ENCODE data around the gene RAB40C.

The RAB40C gene

DNA sequence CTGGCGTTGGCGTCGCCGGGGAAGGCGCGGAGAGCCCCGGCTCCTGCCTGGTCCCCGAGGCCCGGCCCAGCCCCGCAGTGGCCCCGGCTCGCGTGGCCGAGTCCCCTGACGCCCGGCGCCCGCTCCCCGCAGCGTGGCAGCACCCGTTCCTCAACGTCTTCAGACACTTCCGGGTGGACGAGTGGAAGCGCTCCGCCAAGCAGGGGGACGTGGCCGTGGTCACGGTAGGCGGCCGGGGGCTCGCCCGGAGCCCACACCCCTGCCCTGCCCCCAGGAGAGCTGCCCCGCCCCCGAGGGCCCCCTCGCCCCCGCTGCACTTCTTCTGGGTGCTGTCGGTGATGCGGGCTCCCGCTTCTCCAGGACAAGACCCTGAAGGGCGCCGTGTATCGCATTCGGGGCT, 59.8 kb downstream of the RAB40C start:
- Histone ChIP-seq H3K27ac (ENCODE audit: low read depth, low read length) (no peak overlapping the region), H3K79me2 (ENCODE audit: control insufficient read depth, insufficient read depth, low read length) (no peaks in the 10 kb centered on the region), H2AK5ac (ENCODE audit: low read length) (no peak overlapping the region), H3K56ac (ENCODE audit: low read length) (peak overlapping the region; percentile 83), H3K18ac (ENCODE audit: low read length) (peak overlapping the region; percentile 8), H3K4me3 (ENCODE audit: low read length) (peak overlapping the region; percentile 43), H2BK5ac (ENCODE audit: low read length) (no peak overlapping the region), H2BK15ac (replicated peaks; ENCODE audit: low read depth) (no peak overlapping the region), H4K8ac (ENCODE audit: low read depth, low read length) (peak overlapping the region; percentile 16), H3K4me1 (ENCODE audit: control insufficient read depth, low read depth, low read length) (no peaks in the 10 kb centered on the region), H3K36me3 (ENCODE audit: control insufficient read depth, insufficient read depth, low read length) (no peaks in the 10 kb centered on the region), H3K79me1 (ENCODE audit: low read length) (no peaks in the 10 kb centered on the region), H2BK120ac (ENCODE audit: low read depth, low read length) (no peak overlapping the region), H3K4me2 (ENCODE audit: low read length) (peak overlapping the region; percentile 67), H4K5ac (ENCODE audit: low read length) (no peak overlapping the region), H3K4ac (ENCODE audit: low read depth, low read length) (peak overlapping the region; percentile 11), H3K23ac (ENCODE audit: low read length) (no peak overlapping the region), H3K27me3 (ENCODE audit: insufficient read depth, low read length, poor library complexity) (no peaks in the 10 kb centered on the region), H3K9ac (ENCODE audit: low read length) (peak overlapping the region; percentile 80)
- no CpG with 5 or more reads among the region's 44 CpGs for WGBS (ENCODE audit: extremely low coverage, insufficient coverage, low lambda C conversion rate)
- no peak for DNase-seq

DNA sequence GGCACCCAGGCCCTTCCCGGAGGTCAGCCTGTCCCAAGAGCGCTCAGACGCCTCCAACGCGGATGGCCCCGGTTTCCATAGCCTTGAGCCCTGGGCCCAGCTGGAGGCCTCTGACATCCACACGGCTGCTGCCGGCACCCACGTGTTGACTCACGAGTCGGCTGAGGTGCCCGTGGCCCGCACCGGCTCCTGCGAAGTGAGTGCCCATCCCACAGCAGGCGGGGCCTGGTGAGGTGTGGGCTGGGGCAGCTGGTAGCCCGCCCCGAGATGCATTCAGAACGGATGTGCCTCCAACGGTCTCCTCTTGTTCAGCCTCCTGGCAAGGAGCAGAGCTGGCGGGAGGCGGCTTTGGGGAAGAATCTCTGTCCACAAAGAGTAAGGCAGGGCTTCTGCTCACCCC, 62.0 kb downstream of the RAB40C start:
- no peak overlapping the region for H2BK15ac ChIP-seq (replicated peaks; ENCODE audit: low read depth)
- H3K79me2 ChIP-seq (ENCODE audit: control insufficient read depth, insufficient read depth, low read length), result no peaks in the 10 kb centered on the region
- H3K18ac ChIP-seq (ENCODE audit: low read length), result no peak overlapping the region
- H3K36me3 ChIP-seq (ENCODE audit: control insufficient read depth, insufficient read depth, low read length), result no peaks in the 10 kb centered on the region
- no peak overlapping the region for H2AK5ac ChIP-seq (ENCODE audit: low read length)
- H3K9ac ChIP-seq (ENCODE audit: low read length), result no peak overlapping the region
- H3K4me1 ChIP-seq (ENCODE audit: control insufficient read depth, low read depth, low read length), result no peaks in the 10 kb centered on the region
- no peak overlapping the region for H2BK5ac ChIP-seq (ENCODE audit: low read length)
- DNase-seq, result no peak
- H3K4me2 ChIP-seq (ENCODE audit: low read length), result no peak overlapping the region
- H3K23ac ChIP-seq (ENCODE audit: low read length), result no peak overlapping the region
- H4K5ac ChIP-seq (ENCODE audit: low read length), result no peak overlapping the region
- no peak overlapping the region for H3K4ac ChIP-seq (ENCODE audit: low read depth, low read length)
- H4K8ac ChIP-seq (ENCODE audit: low read depth, low read length), result no peak overlapping the region
- H3K27me3 ChIP-seq (ENCODE audit: insufficient read depth, low read length, poor library complexity), result no peaks in the 10 kb centered on the region
- no CpG with 5 or more reads among the region's 22 CpGs for WGBS (ENCODE audit: extremely low coverage, insufficient coverage, low lambda C conversion rate)
- no peak overlapping the region for H2BK120ac ChIP-seq (ENCODE audit: low read depth, low read length)
- H3K27ac ChIP-seq (ENCODE audit: low read depth, low read length), result no peak overlapping the region
- no peaks in the 10 kb centered on the region for H3K79me1 ChIP-seq (ENCODE audit: low read length)
- no peak overlapping the region for H3K56ac ChIP-seq (ENCODE audit: low read length)
- H3K4me3 ChIP-seq (ENCODE audit: low read length), result no peak overlapping the region

DNA sequence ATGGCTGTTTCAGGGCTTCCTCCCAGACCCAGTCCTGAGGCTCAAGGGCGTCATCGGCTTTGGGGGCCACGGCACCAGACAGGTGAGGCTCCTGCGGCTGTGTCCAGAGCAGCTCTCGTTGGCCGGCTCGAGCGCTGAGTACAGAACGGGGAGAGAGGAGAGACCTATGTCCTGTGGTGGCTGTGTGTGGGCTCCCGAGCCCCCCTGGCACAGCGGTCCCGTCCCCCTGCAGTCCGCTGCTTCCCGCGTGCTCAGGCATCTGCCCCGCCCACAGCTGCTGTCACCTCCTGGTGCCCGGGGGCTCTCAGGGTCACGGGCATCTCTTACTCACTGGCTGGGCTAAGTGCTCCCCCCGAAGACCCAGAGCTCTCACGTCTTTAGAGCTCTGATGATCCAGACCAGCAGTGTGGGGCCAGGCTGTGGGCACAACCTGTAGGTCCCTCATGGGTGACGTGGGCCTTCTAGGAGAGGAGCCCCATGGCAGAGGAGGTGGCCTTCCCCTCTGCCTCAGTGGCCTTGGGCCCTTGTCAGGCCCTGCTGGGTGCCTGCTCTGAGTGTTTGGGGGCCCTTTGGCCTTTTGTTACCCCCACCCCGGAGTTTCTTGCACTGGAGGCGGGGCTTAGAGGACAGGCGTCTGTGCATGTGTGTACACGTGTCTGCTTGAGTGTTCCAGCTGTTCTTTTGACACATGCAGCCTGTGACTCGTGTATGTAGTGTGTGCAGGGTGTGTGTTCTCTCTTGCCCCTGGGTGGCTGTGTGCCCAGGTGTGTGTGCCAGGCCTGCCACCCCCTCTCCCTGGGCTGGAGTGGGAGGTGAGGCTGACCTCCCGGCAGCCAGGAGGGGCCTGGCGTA, 62.8 kb downstream of the RAB40C start:
- Histone ChIP-seq H2AK5ac (ENCODE audit: low read length) (no peak overlapping the region), H3K27me3 (ENCODE audit: insufficient read depth, low read length, poor library complexity) (no peaks in the 10 kb centered on the region), H3K4me2 (ENCODE audit: low read length) (no peak overlapping the region), H3K4me1 (ENCODE audit: control insufficient read depth, low read depth, low read length) (no peaks in the 10 kb centered on the region), H3K18ac (ENCODE audit: low read length) (no peak overlapping the region), H3K9ac (ENCODE audit: low read length) (no peak overlapping the region), H3K27ac (ENCODE audit: low read depth, low read length) (no peak overlapping the region), H3K56ac (ENCODE audit: low read length) (no peak overlapping the region), H3K23ac (ENCODE audit: low read length) (no peak overlapping the region), H2BK5ac (ENCODE audit: low read length) (no peak overlapping the region), H2BK120ac (ENCODE audit: low read depth, low read length) (no peak overlapping the region), H4K8ac (ENCODE audit: low read depth, low read length) (no peak overlapping the region), H4K5ac (ENCODE audit: low read length) (no peak overlapping the region), H2BK15ac (replicated peaks; ENCODE audit: low read depth) (no peak overlapping the region), H3K79me1 (ENCODE audit: low read length) (no peaks in the 10 kb centered on the region), H3K4ac (ENCODE audit: low read depth, low read length) (no peak overlapping the region), H3K4me3 (ENCODE audit: low read length) (no peak overlapping the region), H3K36me3 (ENCODE audit: control insufficient read depth, insufficient read depth, low read length) (no peaks in the 10 kb centered on the region), H3K79me2 (ENCODE audit: control insufficient read depth, insufficient read depth, low read length) (no peaks in the 10 kb centered on the region)
- no CpG with 5 or more reads among the region's 28 CpGs for WGBS (ENCODE audit: extremely low coverage, insufficient coverage, low lambda C conversion rate)
- DNase-seq, result no peak

DNA sequence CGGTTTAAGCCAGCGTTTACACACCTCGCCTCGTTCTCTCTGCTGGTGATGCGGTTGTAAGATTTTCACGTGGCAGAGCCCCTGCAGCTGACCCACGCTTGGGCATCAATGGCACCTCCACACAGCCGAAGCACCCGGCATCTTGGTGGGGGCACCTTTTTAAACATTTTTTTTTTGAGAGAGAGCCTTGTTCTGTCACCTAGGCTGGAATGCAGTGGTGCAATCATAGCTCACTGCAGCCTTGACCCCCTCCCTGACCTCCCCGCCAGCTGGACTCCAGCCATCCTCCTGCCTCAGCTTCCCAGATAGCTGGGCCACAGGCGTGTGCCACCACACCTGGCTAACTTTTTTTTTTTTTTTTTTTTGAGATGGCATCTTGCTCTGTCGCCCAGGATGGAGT, 64.2 kb downstream of the RAB40C start:
- Histone ChIP-seq H4K8ac (ENCODE audit: low read depth, low read length) (no peak overlapping the region), H2BK120ac (ENCODE audit: low read depth, low read length) (no peak overlapping the region), H3K79me2 (ENCODE audit: control insufficient read depth, insufficient read depth, low read length) (no peaks in the 10 kb centered on the region), H2AK5ac (ENCODE audit: low read length) (no peak overlapping the region), H2BK15ac (replicated peaks; ENCODE audit: low read depth) (no peak overlapping the region), H4K5ac (ENCODE audit: low read length) (no peak overlapping the region), H3K56ac (ENCODE audit: low read length) (no peak overlapping the region), H3K4me3 (ENCODE audit: low read length) (no peak overlapping the region), H2BK5ac (ENCODE audit: low read length) (no peak overlapping the region), H3K36me3 (ENCODE audit: control insufficient read depth, insufficient read depth, low read length) (no peaks in the 10 kb centered on the region), H3K4me1 (ENCODE audit: control insufficient read depth, low read depth, low read length) (no peaks in the 10 kb centered on the region), H3K79me1 (ENCODE audit: low read length) (no peaks in the 10 kb centered on the region), H3K27me3 (ENCODE audit: insufficient read depth, low read length, poor library complexity) (no peaks in the 10 kb centered on the region), H3K18ac (ENCODE audit: low read length) (no peak overlapping the region), H3K4ac (ENCODE audit: low read depth, low read length) (no peak overlapping the region), H3K9ac (ENCODE audit: low read length) (no peak overlapping the region), H3K27ac (ENCODE audit: low read depth, low read length) (no peak overlapping the region), H3K23ac (ENCODE audit: low read length) (no peak overlapping the region), H3K4me2 (ENCODE audit: low read length) (no peak overlapping the region)
- no peak for DNase-seq
- no CpG with 5 or more reads among the region's 12 CpGs for WGBS (ENCODE audit: extremely low coverage, insufficient coverage, low lambda C conversion rate)

GRCh38 chr16:657487-657886, 67.6 kb downstream of the RAB40C start:
- no peak overlapping the region for H2AK5ac ChIP-seq (ENCODE audit: low read length)
- WGBS (ENCODE audit: extremely low coverage, insufficient coverage, low lambda C conversion rate), result no CpG with 5 or more reads among the region's 22 CpGs
- H3K79me2 ChIP-seq (ENCODE audit: control insufficient read depth, insufficient read depth, low read length), result no peaks in the 10 kb centered on the region
- no peak for DNase-seq
- no peak overlapping the region for H3K27ac ChIP-seq (ENCODE audit: low read depth, low read length)
- no peak overlapping the region for H3K4me2 ChIP-seq (ENCODE audit: low read length)
- H4K8ac ChIP-seq (ENCODE audit: low read depth, low read length), result no peak overlapping the region
- no peak overlapping the region for H3K56ac ChIP-seq (ENCODE audit: low read length)
- no peak overlapping the region for H3K18ac ChIP-seq (ENCODE audit: low read length)
- H4K5ac ChIP-seq (ENCODE audit: low read length), result no peak overlapping the region
- no peaks in the 10 kb centered on the region for H3K4me1 ChIP-seq (ENCODE audit: control insufficient read depth, low read depth, low read length)
- H3K79me1 ChIP-seq (ENCODE audit: low read length), result no peaks in the 10 kb centered on the region
- H3K27me3 ChIP-seq (ENCODE audit: insufficient read depth, low read length, poor library complexity), result no peaks in the 10 kb centered on the region
- no peak overlapping the region for H2BK120ac ChIP-seq (ENCODE audit: low read depth, low read length)
- no peak overlapping the region for H2BK15ac ChIP-seq (replicated peaks; ENCODE audit: low read depth)
- no peaks in the 10 kb centered on the region for H3K36me3 ChIP-seq (ENCODE audit: control insufficient read depth, insufficient read depth, low read length)
- no peak overlapping the region for H3K23ac ChIP-seq (ENCODE audit: low read length)
- no peak overlapping the region for H2BK5ac ChIP-seq (ENCODE audit: low read length)
- H3K9ac ChIP-seq (ENCODE audit: low read length), result no peak overlapping the region
- no peak overlapping the region for H3K4ac ChIP-seq (ENCODE audit: low read depth, low read length)
- H3K4me3 ChIP-seq (ENCODE audit: low read length), result no peak overlapping the region

Measured in mesendoderm (in vitro differentiated cells).